Ovary (tissue), 9 donors: ENCODE results near the gene METRN. TPM values are rescaled to one million over a fixed set of nuclear protein-coding genes. Genes with fewer than 3 reads are reported as not detected.

Experiments
- DNase-seq, 5 donors: peaks; one replicate each; pipeline ENCODE4 v3.0.0-alpha.2; 2019 to 2020
- H3K27ac ChIP-seq, 2 donors: fragments of 200-600 bp; one replicate each; pipeline versions ENCODE4 v1.5.1 to v1.8.0; 2019 to 2022
- H3K27me3 ChIP-seq: fragments of 200-600 bp; one replicate; pipeline ENCODE4 v1.8.0; 2022
- H3K36me3 ChIP-seq: fragments of 200-600 bp; sonication (generic); one replicate; pipeline ENCODE4 v1.5.1; 2019
- H3K4me1 ChIP-seq: one replicate; pipeline ENCODE4 v1.8.1; 2013; ENCODE audit warnings: mild to moderate bottlenecking, moderate library complexity; ENCODE audit not compliant: insufficient read depth
- H3K4me3 ChIP-seq: fragments of 200-600 bp; sonication (generic); one replicate; pipeline ENCODE4 v1.5.1; 2017
- H3K9me3 ChIP-seq, 2 donors: fragments of 200-600 bp in 1 of 2; sonication (generic) in 1 of 2; one replicate each; pipeline versions ENCODE4 v1.5.1 to v1.8.1; 2013 to 2019; ENCODE audit warnings: mild to moderate bottlenecking in 1 of 2, moderate library complexity in 1 of 2
- CTCF ChIP-seq, 3 donors: fragments of 450-650 bp in 2 of 3; fragments of 200-600 bp in 1 of 3; IDR thresholded peaks; one replicate each; pipeline versions ENCODE4 v1.5.1 to v1.8.0; 2016 to 2022; ENCODE audit warnings: antibody characterized with exemption in 3 of 3, mild to moderate bottlenecking in 1 of 3
- EP300 ChIP-seq: sonication (generic); formaldehyde crosslinking; IDR thresholded peaks from one replicate; pipeline ENCODE4 v1.6.1; 2017; ENCODE audit warnings: antibody characterized with exemption
- POLR2A ChIP-seq: fragments of 450-650 bp; IDR thresholded peaks from one replicate; pipeline ENCODE4 v1.6.1; 2017; ENCODE audit warnings: antibody characterized with exemption, mild to moderate bottlenecking, moderate library complexity
- WGBS, 3 donors: extraction: QIAGEN DNeasy Blood & Tissue Kit in 1 of 3; methylation state at CpG; one replicate each; pipeline versions ENCODE4 v1.1.5 to v1.1.7; 2013 to 2017; 5-methylcytosine and 5-hydroxymethylcytosine counted together
- intact Hi-C, 4 donors: fragments of 100-400 bp; cut with DNase I; formaldehyde crosslinking; loops; one replicate each; pipeline versions ENCODE4 v1.11.0 to v1.15.1; 2022 to 2023
- polyA plus RNA-seq, 2 donors: library from polyadenylated mRNA; stranded (reverse); fragments of 200-250 nt in 1 of 2; fragments of 350-450 nt in 1 of 2; fragmentation: Illumina TruSeq in 1 of 2; extraction: RNeasy Lipid Tissue Mini Kit (QIAGEN cat#74804) in 1 of 2; gene quantifications; one replicate each; pipeline ENCODE4 v1.2.3, GENCODE V29; 2013 to 2014
- total RNA-seq, 7 donors: library from RNA; depleted of rRNA in 2 of 7; stranded (reverse); fragments of >200 nt in 2 of 7; fragmentation: NEBNext Ultra II Directional in 3 of 7; extraction: Animal tissue kit (Norgen Biotek cat#: 25700) in 3 of 7; gene quantifications; one replicate each; pipeline versions ENCODE4 v1.1.0 to v1.2.4, GENCODE V29; 2016 to 2023
- donor health status: DM: no; HTN: no; CAD: no; lungs with moderate emphysema.
- donor health status: DM: no; HTN: no; CAD: no.
- donor health status: Bipolar disorder and iron deficiency.
- donor health status: DM: yes; HTN: yes; CAD: no.
- donor health status: DM: no; HTN: no; CAD: no.
- donor health status: DM: yes; HTN: yes; CAD: no.

METRN gene
- total and polyA plus RNA-seq, 9 donors, result 0.40 to 57.1 (median 10.4) TPM

- Histone ChIP-seq H3K4me3 (no peak overlapping the region), H3K9me3 (no peaks in the 10 kb centered on the region), H3K4me1 (peaks cover 3% of the 10 kb centered on the region), H3K27me3 (peaks cover 2% of the 10 kb centered on the region), H3K36me3 (no peaks in the 10 kb centered on the region), H3K27ac (no peak overlapping the region)
- 85 to 89% (median 86%) methylated on average over 13 of the region's 13 CpGs for WGBS, 3 donors
- DNase-seq, result no peak
- intact Hi-C loops, result no loop called here
- TF ChIP-seq EP300 (no peak), POLR2A (no peak), CTCF (IDR thresholded peaks at IDR 0.05) (no peak)
These were observed 18.0 kb downstream of the METRN start for GRCh38 chr16:732936-733335.

- no peaks in the 10 kb centered on the region for H3K36me3 ChIP-seq
- H3K27me3 ChIP-seq, result no peaks in the 10 kb centered on the region
- WGBS, 3 donors, result 77 to 88% (median 84%) methylated on average over 32 to 34 of the region's 34 CpGs
- H3K9me3 ChIP-seq, result no peaks in the 10 kb centered on the region
- H3K4me3 ChIP-seq, result no peak overlapping the region
- TF ChIP-seq EP300 (no peak), CTCF (IDR thresholded peaks at IDR 0.05) (no peak), POLR2A (no peak)
- DNase-seq, result peak in 1 of 5 donors; percentile 36
- H3K4me1 ChIP-seq, result no peaks in the 10 kb centered on the region
- intact Hi-C loops, result no loop called here
- H3K27ac ChIP-seq, result no peak overlapping the region
These were observed 18.7 kb downstream of the METRN start for GRCh38 chr16:733382-734207.

- H3K27me3 ChIP-seq, result no peaks in the 10 kb centered on the region
- no peaks in the 10 kb centered on the region for H3K36me3 ChIP-seq
- no peak overlapping the region for H3K4me3 ChIP-seq
- intact Hi-C loops, result no loop called here
- no peak for DNase-seq
- WGBS, 3 donors, result 85 to 89% (median 85%) methylated on average over 48 to 49 of the region's 49 CpGs
- no peak overlapping the region for H3K27ac ChIP-seq
- no peaks in the 10 kb centered on the region for H3K9me3 ChIP-seq
- no peaks in the 10 kb centered on the region for H3K4me1 ChIP-seq
- TF ChIP-seq POLR2A, result no peak
- no peak for TF ChIP-seq CTCF (IDR thresholded peaks at IDR 0.05)
- TF ChIP-seq EP300, result no peak
These were observed 19.5 kb downstream of the METRN start for GRCh38 chr16:734208-734980.

GRCh38 chr16:734981-735881 is 20.3 kb downstream of the METRN start:
- Histone ChIP-seq H3K27ac (no peak overlapping the region), H3K27me3 (no peaks in the 10 kb centered on the region), H3K4me3 (no peak overlapping the region), H3K9me3 (no peaks in the 10 kb centered on the region), H3K4me1 (peaks cover 6% of the 10 kb centered on the region), H3K36me3 (no peaks in the 10 kb centered on the region)
- no peak for TF ChIP-seq EP300
- no peak for TF ChIP-seq POLR2A
- no peak for TF ChIP-seq CTCF (IDR thresholded peaks at IDR 0.05)
- DNase-seq, result no peak
- 89 to 93% (median 90%) methylated on average over 25 of the region's 25 CpGs for WGBS, 3 donors
- intact Hi-C loops, result no loop called here
